ENCODE results near the gene C5orf34. TPM values are rescaled to one million over a fixed set of nuclear protein-coding genes. Genes with fewer than 3 reads are reported as not detected.

Gene C5orf34
- total and polyA plus RNA-seq, 9 donors = 0.48 to 3.8 (median 1.2) TPM

GRCh38 chr5:43530648-43531047, 15.7 kb upstream of the C5orf34 start:
- TF ChIP-seq POLR2A (IDR thresholded peaks at IDR 0.05) (no peak), CTCF (IDR thresholded peaks at IDR 0.05) (no peak), EP300 (IDR thresholded peaks at IDR 0.05) (no peak)
- H3K36me3 ChIP-seq = no peaks in the 10 kb centered on the region
- DNase-seq = no peak
- no peak overlapping the region for H3K4me3 ChIP-seq
- no peaks in the 10 kb centered on the region for H3K4me1 ChIP-seq (ENCODE audit: insufficient read depth)
- WGBS, 3 donors = 92 to 95% (median 95%) methylated on average over 2 of the region's 2 CpGs
- no peak overlapping the region for H3K27ac ChIP-seq
- H3K9me3 ChIP-seq = no peaks in the 10 kb centered on the region
- intact Hi-C loops (cut with DNase I) = no loop called here
- H3K27me3 ChIP-seq = no peaks in the 10 kb centered on the region

GRCh38 chr5:43523662-43524072, 8.7 kb upstream of the C5orf34 start:
- H3K4me1 ChIP-seq (ENCODE audit: insufficient read depth) = no peaks in the 10 kb centered on the region
- intact Hi-C loops (cut with DNase I) = no loop called here
- H3K4me3 ChIP-seq = no peak overlapping the region
- H3K9me3 ChIP-seq = no peaks in the 10 kb centered on the region
- DNase-seq = no peak
- TF ChIP-seq POLR2A (IDR thresholded peaks at IDR 0.05) = no peak
- no peak for TF ChIP-seq EP300 (IDR thresholded peaks at IDR 0.05)
- no peak for TF ChIP-seq CTCF (IDR thresholded peaks at IDR 0.05)
- WGBS, 3 donors = 65 to 71% (median 70%) methylated on average over 2 of the region's 2 CpGs
- no peak overlapping the region for H3K27ac ChIP-seq
- H3K36me3 ChIP-seq = no peaks in the 10 kb centered on the region
- H3K27me3 ChIP-seq = no peaks in the 10 kb centered on the region

- intact Hi-C loops (cut with DNase I) = no loop called here
- no peak for DNase-seq
- no peaks in the 10 kb centered on the region for H3K9me3 ChIP-seq
- H3K4me1 ChIP-seq (ENCODE audit: insufficient read depth) = peaks cover 1% of the 10 kb centered on the region
- TF ChIP-seq EP300 (IDR thresholded peaks at IDR 0.05) (no peak), CTCF (IDR thresholded peaks at IDR 0.05) (no peak), POLR2A (IDR thresholded peaks at IDR 0.05) (no peak)
- no peaks in the 10 kb centered on the region for H3K36me3 ChIP-seq
- H3K27me3 ChIP-seq = no peaks in the 10 kb centered on the region
- no peak overlapping the region for H3K4me3 ChIP-seq
- no peak overlapping the region for H3K27ac ChIP-seq
- 89 to 92% (median 90%) methylated on average over 1 of the region's 1 CpG for WGBS, 3 donors
Observed at GRCh38 chr5:43520615-43521014, 5.7 kb upstream of the C5orf34 start.

- no peaks in the 10 kb centered on the region for H3K27me3 ChIP-seq
- H3K9me3 ChIP-seq = no peaks in the 10 kb centered on the region
- H3K36me3 ChIP-seq = no peaks in the 10 kb centered on the region
- no peak overlapping the region for H3K27ac ChIP-seq
- H3K4me1 ChIP-seq (ENCODE audit: insufficient read depth) = peaks cover 3% of the 10 kb centered on the region
- 7 to 25% (median 12%) methylated on average over 1 of the region's 1 CpG for WGBS, 3 donors
- no peak for DNase-seq
- intact Hi-C loops (cut with DNase I) = no loop called here
- peak overlapping the region; percentile 53 for H3K4me3 ChIP-seq
- no peak for TF ChIP-seq EP300 (IDR thresholded peaks at IDR 0.05)
- no peak for TF ChIP-seq POLR2A (IDR thresholded peaks at IDR 0.05)
- TF ChIP-seq CTCF (IDR thresholded peaks at IDR 0.05) = no peak
Observed at GRCh38 chr5:43515678-43516048, 715 bp upstream of the C5orf34 start.

DNA sequence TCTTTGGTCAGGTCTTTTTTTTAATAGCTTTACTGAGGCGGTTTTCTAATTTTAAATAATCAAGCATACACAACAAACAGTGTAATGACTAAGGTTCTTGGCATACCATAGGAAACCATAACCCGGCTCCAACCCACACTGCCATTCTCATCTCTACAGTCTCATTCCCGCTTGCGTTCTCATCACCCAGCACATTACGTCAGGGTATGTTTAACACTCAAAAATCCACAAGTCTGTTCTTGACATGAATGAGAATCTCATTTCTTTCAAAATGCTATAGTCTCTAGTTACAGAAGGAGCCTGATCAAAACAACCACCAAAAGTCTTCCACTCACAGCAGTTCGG, 505 bp downstream of the C5orf34 start:
- 1% methylated on average over 6 of the region's 6 CpGs for WGBS, 3 donors
- H3K36me3 ChIP-seq = no peaks in the 10 kb centered on the region
- H3K27me3 ChIP-seq = no peaks in the 10 kb centered on the region
- no peak for TF ChIP-seq POLR2A (IDR thresholded peaks at IDR 0.05)
- TF ChIP-seq CTCF (IDR thresholded peaks at IDR 0.05) = no peak
- TF ChIP-seq EP300 (IDR thresholded peaks at IDR 0.05) = no peak
- no peak for DNase-seq
- peaks cover 3% of the 10 kb centered on the region for H3K4me1 ChIP-seq (ENCODE audit: insufficient read depth)
- intact Hi-C loops (cut with DNase I) = no loop called here
- peak overlapping the region; percentile 53 for H3K4me3 ChIP-seq
- H3K9me3 ChIP-seq = no peaks in the 10 kb centered on the region
- H3K27ac ChIP-seq = no peak overlapping the region

Data from ovary (tissue), 9 donors.